Fibroblast of peridontal ligament (primary cell): ENCODE results near the gene EMC8.
"Not testable (repeated sequence)": the region's sequence is repeated elsewhere in the genome, so short reads cannot be mapped to it uniquely, and the experiment has no call there.

Experiments used
- DNase-seq: peaks from one replicate; pipeline ENCODE4 v3.0.0-alpha.2; 2010; ENCODE audit errors: extremely low read depth

Gene EMC8

DNA sequence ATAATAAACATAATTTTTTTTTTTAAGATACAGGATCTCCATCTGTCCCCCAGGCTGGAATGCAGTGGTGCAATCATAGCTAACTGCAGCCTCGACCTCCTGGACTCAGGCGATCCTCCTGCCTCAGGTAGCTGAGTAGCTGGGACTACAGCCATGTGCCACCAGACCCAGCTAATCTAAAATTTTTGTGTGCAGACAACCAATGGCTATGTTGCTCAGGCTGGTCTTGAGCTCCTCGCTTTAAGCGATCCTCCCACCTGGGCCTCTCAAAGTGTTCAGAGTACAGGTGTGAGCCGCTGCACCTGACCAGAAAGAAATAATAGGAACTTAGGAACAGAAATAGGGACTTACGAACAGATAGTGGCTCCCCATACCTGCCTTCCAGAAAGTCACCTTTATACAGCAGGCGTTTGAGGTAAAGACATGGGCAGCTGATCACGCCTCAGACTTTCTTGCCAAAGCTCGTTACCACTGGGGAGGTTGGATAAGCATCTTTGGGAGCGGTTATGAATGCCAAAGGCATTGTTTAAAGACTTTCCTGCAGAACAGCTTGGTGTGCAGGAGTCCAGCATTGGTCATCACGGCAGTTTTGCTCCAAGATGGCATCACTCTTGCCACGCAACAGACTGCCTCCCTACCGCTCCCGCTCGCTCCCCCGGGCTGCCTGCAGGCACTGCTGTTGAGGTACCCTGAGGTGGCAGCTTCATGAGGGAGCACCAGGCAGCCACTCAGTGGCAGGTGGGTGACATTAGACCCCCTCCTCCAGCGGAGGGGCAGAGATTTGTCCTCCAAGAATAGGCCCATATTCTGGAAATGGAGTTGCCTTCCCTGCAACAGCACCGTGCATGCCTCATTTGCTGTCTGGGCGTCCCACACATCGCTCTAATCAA, 13.7 kb upstream of the EMC8 start:
- DNase-seq = no peak

DNA sequence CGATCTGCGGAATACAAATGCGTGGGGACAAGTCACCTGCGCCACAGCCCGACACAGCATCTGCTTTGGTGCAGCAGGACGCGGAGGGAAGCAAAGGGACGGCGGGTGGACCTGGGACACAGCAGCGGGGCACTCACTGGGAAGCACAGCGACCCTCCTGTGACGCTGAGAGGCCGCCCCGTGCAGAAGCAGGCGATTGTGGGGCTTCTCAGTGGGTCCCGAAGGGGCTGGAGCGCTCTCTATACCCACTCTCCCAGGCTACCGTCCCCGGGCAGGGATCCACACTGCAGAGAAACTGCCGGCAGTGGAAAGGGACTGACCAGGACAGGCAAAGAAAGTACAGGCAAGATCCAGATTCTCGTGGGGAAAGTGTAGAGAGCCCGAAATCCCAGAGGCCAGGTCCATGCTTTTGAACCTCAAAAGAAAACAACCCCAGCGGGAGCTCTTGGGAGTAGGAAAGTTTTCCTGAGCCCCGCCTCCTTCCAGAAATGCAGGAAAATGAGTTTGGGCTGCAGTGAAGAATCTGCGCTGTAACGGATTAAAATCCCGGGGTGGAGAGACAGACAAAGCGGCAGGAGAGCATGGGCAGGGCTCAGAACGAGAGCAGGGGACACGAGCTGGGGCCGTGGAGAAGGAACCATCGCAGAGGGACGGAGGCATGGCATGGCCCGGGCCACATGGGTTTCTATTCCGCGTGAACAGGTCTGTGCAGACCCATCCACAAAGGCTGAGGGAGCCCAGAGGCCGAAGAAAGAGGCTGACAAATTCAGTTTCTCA, 12.9 kb upstream of the EMC8 start:
- DNase-seq = no peak

DNA sequence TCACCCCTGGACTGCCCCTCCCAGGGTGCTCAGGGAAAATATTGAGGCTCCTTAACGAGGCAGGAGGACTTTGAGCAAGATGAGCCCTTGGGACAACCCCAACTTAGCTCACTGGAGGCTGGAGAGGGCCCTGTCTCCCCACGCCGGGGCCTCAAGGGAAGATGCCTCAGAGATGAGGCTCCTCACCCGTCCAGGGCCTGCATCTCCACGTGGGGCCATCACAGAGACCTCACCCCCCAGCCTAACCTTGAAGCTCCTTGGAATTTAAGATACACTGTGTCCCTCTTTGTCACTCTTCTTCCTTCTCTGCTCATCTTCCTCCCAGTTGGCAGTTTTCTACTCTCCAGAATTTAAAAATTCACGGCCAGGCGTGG, 11.4 kb upstream of the EMC8 start:
- no peak for DNase-seq

DNA sequence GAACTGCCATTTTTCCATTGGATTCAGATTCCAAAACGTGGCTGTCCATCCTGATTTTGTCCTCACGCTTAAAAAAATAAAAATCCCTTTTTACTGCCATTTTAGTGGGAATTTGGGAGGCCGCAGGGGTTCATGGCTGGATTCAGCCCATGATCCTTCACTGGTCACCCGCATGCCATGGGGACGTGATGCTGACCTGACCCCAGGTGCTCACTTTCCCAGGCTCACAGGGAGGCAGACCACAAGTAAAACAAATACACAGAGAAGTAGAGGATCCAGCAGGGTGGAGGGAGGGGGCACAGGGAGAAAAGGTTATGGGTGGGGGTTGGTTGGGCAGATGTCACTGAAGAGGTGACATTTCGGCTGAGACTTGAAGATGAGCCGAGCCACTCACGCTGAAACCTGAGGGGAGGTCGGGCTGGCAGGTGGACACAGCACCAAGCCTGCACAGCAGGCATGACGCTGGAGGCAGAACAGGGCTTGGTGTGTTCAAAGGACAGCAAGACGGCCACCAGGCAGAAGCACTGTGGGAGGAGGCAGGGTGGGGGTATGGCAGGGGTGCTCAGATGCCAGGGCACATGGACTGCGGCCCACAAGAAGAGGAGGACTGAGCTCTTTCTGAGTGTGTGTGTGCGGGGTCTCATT, 10.9 kb upstream of the EMC8 start:
- no peak for DNase-seq

DNA sequence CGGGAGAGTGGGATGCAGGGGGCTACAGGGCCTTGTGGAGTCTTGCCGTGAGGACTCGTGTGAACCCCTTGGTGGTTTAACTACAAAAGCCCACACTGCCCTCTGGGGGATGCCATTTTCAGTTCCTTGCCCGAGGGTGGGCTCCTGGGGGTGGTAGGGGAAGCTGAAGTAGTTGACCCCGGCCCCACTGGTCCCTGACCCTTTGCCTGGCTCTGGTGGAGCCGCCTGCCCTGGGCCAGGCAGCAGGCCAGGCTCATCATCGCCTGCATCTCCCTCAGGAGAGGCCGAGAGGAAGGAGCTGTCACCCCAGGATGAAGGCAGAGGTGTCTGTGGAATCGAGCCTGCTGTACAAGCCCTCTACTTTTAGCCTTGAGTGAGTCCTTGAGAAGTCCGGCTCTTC, 10.3 kb upstream of the EMC8 start:
- no peak for DNase-seq

DNA sequence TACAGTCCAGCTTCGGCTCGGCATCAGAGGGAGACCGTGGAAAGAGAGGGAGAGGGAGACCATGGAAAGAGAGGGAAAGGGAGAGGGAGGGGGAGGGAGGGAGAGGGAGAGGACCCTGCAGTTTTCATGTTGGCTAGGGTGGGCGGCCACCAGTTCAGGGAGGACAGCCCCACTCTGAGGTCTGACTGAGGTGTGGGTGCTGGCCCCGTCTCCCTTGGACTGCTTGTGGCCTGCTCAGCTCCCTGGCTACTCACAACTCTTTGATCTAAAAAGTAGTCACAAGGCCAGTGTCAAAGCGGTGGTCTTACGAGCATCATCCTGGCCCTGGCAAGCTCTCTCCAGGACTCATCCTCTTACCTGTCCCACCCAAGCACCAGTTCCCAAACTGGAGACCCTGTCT, 9.6 kb upstream of the EMC8 start:
- no peak for DNase-seq

DNA sequence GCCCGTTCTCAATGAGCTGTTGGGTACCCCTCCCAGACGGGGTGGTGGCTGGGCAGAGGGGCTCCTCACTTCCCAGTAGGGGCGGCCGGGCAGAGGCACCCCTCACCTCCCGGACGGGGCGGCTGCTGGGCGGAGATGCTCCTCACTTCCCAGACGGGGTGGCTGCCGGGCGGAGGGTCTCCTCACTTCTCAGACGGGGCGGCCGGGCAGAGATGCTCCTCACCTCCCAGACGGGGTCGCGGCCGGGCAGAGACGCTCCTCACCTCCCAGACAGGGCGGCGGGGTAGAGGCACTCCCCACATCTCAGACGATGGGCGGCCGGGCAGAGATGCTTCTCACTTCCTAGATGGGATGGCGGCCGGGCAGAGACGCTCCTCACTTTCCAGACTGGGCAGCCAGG, 8.8 kb upstream of the EMC8 start:
- not testable (repeated sequence) for DNase-seq

DNA sequence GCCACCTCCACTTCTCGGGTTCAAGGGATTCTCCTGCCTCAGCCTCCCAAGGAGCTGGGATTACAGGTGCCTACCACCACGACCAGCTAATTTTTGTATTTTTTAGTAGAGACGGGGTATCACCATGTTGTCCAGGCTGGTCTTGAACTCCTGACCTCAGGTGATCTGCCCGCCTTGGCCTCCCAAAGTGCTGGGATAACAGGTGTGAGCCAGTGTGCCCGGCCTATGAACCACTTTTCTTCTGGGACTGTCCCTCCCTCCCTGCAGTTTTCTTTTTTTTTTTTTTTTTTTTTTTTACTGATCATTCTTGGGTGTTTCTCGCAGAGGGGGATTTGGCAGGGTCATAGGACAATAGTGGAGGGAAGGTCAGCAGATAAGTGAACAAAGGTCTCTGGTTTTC, 8.0 kb upstream of the EMC8 start:
- DNase-seq = not testable (repeated sequence)

DNA sequence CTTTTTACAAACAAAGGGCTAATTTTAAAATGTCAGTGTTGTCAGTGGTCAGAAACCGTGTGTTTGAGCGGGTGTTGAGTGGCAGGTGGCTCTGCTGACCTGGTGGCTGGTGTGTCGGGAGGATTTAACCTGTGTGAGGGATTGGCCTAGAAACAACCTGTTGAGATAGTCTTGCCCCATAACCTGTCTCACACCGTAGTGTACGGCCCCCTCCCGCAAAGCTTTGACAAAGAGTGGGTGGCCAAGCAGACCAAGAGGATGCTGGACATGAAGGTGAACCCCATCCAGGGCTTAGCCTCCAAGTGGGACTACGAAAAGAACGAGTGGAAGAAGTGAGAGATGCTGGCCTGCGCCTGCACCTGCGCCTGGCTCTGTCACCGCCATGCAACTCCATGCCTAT, 7.2 kb upstream of the EMC8 start:
- no peak for DNase-seq

DNA sequence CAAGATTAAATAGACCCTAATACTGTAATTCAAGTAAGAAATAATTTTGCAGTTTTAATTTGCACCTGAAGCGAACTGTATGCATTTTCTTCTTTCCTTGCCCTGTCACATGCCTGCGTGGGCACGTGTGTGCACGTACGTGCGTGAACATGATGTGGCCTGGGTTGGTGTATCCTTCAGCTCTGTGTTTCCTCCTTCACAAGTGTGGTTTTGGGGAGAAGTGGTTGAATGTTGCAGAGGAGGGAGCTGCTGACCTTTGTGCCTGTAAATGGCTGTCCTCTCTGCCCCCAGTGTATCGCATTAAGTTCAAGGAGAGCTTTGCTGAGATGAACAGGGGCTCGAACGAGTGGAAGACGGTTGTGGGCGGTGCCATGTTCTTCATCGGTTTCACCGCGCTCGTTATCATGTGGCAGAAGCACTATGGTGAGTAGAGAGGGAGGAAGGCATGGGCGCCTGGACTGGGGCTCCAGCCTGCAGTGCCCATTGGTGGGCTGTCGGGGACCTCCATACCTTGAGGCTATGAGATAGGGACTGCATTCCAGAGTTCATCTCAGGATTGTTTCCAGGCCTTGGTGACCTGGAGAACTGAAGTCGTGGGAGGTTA, 6.2 kb upstream of the EMC8 start:
- no peak for DNase-seq

DNA sequence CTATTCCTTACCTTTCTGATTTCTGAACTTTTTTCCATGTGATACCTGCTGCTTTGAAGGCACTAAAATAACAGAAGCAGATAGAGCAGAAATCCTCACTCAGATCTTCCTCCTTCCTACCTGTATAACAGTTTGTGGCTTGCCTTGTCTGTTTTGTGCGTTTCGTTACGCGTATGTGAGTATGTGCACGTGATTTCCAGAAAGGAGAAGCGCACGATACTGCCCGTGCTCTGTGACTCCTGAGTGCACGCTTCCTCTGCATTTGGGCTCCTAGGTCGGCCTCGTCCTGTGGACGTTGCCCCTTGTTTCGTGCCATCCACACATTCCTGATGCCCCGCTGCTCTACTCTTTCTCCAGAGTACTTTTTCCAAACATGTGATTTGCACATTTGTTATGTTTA, 4.2 kb upstream of the EMC8 start:
- DNase-seq = no peak

DNA sequence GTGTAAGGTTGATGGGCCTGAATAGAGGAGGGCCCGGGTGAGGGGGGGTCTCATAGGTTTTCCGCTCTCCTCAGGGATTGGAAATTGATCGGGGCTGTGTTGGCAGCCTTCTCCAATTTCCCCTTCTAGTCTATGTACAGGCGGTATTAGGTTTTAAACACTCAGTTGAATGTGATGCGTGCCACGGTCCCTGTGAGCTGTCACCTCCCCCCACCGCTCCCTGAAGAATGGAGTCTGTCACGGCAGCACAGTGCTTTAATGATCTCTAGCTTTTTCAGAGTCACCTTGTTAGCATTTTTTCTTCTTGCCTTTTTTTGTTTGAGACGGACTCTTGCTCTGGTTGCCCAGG, 951 bp upstream of the EMC8 start:
- no peak for DNase-seq

DNA sequence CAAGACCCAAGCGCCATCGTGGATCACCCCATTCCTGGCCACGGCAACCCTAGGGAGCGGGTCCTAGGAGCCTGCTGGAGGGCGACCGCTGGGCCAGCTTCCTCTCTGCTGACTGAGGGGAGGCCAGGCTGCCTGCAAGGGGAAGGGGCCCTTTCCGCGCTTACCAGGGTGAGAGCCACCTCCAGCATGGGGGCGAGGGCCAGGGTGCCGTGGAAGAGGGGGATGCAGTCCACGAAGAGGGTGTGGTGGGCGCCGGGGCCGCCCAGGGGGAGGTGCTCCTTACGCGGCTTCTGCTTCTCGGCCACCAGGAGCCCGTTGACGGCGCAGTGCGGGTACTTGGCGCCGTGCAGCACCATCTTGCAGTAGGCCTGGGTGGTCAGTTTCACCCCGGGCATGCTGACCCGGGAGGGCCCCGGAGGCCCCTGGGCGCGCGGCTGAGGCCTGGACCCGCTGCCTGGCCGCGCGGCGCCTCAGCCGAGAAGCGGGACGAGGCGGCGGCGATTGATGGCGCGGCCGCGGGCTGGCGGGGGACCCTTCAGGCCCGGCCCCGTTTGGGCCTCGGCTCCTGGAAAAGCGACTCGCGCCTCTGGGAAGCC, 345 bp downstream of the EMC8 start:
- no peak for DNase-seq

DNA sequence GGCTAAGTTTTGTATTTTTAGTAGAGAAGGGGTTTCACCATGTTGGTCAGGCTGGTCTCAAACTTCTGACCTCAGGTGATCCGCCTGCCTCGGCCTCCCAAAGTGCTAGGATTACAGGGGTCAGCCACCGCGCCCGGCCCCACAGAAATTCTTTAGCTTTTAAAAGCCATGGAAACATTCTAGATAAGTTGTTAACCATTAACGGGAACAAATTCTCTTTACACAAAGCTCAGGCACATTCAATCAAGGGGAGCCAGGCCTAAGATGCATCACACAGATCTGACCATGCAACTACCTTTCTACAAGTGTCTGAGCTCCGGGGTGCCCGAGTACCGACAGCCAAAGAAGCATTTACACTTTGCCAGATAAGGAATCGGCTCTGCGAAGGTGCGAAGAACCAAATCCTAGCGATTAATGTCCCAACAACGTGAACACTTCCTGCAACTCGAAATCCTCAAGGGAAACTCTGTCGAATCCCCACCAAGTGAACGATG, 1.0 kb downstream of the EMC8 start:
- no peak for DNase-seq

DNA sequence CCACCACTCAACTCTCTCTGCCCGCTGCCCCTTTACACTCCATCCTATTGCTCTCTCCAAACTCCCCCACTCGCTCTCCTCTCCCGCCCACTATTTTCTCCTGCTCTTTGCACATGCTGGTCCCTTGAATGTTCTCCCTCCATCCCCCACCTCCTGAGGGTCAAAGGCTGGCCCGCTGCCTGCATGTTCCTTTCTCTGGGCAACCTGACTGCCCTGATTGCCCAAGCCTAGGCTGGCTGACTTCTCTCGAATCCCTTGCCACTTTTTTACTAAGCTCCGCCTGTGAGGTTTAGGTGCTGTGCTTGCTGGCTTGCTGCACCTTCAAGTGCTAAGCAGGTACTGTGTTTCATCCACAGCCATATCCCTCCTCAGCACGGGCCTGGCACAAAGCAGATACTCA, 2.7 kb downstream of the EMC8 start:
- no peak for DNase-seq

DNA sequence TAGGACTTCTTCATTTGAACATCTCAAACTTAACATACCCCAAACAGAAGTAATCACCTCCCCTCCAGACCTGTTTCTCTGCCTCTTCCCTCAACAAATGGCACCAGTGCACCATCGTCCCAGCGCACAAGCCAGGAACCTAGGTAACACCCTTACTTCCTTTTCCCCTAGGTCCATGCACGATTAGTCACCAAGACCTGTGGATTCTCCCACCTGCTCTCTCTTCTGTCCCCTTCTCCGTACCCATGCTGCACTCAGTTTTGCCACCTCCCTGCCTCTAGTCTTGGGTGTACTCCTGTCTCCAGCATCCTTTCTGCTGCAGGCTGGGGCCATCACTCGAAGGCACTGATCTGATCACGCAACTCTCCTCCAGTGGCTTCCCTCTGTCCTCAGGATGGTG, 3.2 kb downstream of the EMC8 start:
- DNase-seq = no peak

DNA sequence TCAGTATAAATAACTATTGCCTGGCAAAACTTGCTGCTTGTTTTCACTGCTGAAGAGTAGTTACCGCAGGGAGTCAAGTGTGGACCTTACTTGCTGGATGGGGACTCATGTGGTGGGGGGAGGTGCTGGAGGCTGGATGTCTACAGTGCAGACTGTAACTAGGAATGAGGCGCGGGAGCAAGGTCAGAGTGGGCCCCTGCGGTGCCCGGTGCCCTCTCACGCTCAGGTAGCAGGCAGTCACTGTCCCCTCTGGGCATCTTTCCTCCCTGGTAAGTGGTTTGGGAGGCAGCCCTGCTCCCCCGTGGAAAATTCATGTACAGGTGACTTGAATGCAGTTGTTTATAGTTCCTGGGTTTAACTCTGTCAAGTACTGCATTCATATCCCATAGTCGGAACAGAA, 4.6 kb downstream of the EMC8 start:
- no peak for DNase-seq

DNA sequence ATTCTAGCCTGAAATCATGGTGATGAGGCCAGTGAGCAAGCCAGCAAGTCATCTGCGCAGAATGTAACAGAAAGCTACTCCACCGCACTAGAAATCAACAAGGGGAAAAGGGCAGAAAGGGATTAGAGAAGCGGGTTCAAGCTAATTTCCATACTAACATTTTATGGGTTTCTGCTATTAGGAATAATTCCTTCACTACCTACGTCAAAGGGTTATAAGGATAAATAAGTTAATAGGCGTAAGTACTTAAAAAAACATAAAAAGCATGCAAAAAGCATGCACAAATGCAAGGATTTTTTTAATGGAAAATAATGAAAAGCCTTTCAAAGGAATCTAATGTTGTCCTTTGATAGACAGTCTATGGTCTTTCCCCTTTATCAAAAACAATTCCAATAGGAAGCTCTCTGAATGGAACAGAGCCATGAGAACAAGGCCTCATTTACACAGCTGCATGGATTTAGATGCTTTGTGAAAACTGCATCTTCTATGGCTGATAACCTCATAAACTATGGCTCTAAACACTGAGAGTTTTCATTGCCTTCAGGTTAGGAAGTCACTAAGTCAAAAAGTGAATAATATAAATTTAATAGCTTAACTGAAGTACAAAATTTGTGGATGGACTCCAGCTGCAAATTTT, 5.6 kb downstream of the EMC8 start:
- DNase-seq = no peak

DNA sequence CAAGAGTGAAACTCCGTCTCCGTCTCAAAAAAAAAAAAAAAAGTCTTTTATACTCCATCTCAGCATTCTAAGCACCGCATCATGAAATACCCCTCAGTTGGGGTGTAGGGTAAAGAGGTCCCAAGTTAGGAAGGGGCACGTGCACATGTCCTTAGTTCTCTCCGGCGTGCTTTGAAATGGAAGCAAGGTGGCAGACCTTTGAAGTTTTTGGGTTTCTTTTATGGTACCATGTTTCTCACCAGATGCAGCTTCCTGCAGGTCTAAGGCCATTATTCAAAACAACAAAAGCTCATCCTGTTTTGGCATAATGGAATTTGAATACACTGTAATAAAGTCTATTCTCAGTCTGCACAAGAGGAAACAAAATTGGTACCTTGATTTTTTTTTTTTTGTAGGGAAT, 9.6 kb downstream of the EMC8 start:
- no peak for DNase-seq

DNA sequence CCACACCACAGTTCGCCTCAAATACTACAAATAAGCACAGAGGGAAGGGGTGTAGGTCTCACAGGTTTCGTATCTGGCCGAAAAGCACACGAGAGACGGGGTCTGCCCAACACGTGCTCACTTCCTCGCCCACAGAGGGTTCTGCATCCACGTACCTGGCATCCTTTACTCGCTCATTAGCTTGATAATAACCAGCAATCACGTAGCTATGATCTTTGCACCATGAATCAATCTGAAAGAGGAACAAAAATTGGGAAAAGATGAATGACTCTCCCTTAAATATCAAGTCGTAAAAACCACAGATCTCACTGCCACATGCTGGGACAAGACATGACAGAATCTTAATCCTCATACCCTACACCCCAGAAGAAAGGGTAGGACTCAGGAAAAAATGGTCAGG, 10.5 kb downstream of the EMC8 start:
- DNase-seq = no peak

DNA sequence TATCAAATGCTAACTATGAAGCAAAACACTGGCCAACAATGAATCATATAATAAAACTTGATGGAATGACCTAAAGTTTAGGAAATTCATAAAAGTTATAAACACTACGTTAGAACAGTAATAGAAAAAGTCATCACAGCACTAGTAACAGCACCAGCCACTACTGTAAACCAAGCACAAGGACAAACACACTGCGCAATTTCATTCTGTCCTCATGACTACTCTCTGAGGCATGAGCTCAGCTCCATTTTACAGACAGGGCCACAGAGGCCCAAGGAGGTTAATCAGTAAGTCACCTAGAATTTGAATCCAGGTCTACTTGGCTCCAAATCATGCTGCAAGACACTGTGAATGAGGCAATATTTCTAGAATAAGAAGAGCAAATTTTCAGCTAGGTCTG, 13.4 kb downstream of the EMC8 start:
- no peak for DNase-seq
